Measurements from ENCODE around the gene ASB11.
"Not testable (repeated sequence)": the region's sequence is repeated elsewhere in the genome, so short reads cannot be mapped to it uniquely, and the experiment has no call there.

DNA sequence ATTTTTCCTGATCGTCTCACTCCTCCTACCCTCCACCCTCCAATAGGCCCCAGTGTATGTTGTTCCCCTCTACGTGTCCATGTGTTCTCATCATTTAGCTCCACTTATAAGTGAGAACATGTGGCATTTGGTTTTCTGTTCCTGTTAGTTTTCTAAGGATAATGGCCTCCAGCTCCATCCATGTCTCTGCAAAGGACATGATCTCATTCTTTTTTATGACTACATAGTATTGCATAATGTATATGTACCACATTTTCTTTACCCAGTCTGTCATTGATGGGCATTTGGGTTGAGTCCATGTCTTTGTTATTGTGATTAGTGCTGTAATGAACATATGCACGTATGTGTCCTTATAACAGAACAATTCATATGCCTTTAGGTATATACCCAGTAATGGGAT is 9.5 kb downstream of the ASB11 start:
- TF ChIP-seq, protein P1, sequence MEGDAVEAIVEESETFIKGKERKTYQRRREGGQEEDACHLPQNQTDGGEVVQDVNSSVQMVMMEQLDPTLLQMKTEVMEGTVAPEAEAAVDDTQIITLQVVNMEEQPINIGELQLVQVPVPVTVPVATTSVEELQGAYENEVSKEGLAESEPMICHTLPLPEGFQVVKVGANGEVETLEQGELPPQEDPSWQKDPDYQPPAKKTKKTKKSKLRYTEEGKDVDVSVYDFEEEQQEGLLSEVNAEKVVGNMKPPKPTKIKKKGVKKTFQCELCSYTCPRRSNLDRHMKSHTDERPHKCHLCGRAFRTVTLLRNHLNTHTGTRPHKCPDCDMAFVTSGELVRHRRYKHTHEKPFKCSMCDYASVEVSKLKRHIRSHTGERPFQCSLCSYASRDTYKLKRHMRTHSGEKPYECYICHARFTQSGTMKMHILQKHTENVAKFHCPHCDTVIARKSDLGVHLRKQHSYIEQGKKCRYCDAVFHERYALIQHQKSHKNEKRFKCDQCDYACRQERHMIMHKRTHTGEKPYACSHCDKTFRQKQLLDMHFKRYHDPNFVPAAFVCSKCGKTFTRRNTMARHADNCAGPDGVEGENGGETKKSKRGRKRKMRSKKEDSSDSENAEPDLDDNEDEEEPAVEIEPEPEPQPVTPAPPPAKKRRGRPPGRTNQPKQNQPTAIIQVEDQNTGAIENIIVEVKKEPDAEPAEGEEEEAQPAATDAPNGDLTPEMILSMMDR (IDR thresholded peaks at IDR 0.05; ENCODE audit: poor library complexity, severe bottlenecking): not testable (repeated sequence)
- not testable (repeated sequence) for TF ChIP-seq EZH2 (IDR thresholded peaks at IDR 0.05; ENCODE audit: borderline replicate concordance, insufficient read depth, low read length, poor library complexity, severe bottlenecking); REST (IDR thresholded peaks at IDR 0.05; ENCODE audit: borderline replicate concordance)
